Mesothelial cell of epicardium (in vitro differentiated cells): Measurements from ENCODE around the gene RNF150. TPM values are rescaled to one million over a fixed set of nuclear protein-coding genes. Genes with fewer than 3 reads are reported as not detected.
"Not testable (repeated sequence)": the region's sequence is repeated elsewhere in the genome, so short reads cannot be mapped to it uniquely, and the experiment has no call there.

Source experiments
- DNase-seq, 2 experiments: peaks; one replicate each; pipeline ENCODE4 v3.0.0; 2021; ENCODE audit warnings: low spot score in 2 of 2; ENCODE audit not compliant: unreplicated experiment in 2 of 2
- H3K27ac Mint-ChIP-seq: 2 replicates; pipeline ENCODE4 v1.8.0; 2021; ENCODE audit warnings: mixed read lengths
- H3K27me3 Mint-ChIP-seq: 2 replicates; pipeline ENCODE4 v1.8.0; 2021; ENCODE audit warnings: low read depth, mixed read lengths
- H3K36me3 Mint-ChIP-seq: 2 replicates; pipeline ENCODE4 v1.8.0; 2021; ENCODE audit warnings: mixed read lengths
- H3K4me1 Mint-ChIP-seq: 2 replicates; pipeline ENCODE4 v1.8.0; 2021; ENCODE audit warnings: mixed read lengths
- H3K4me3 Mint-ChIP-seq: 2 replicates; pipeline ENCODE4 v1.8.0; 2021; ENCODE audit warnings: mild to moderate bottlenecking, moderate library complexity, mixed read lengths
- H3K9me3 Mint-ChIP-seq: 2 replicates; pipeline ENCODE4 v1.8.0; 2021; ENCODE audit warnings: mixed read lengths
- total RNA-seq: library from RNA; stranded (reverse); gene quantifications from 3 replicates; pipeline ENCODE4 v1.2.1, GENCODE V29; 2021
- TF ChIP-seq, protein P1 (sequence below): fragments of 200-600 bp; sonication (generic); IDR thresholded peaks from one replicate; pipeline ENCODE4 v1.5.0; 2021; ENCODE audit warnings: antibody characterized with exemption; ENCODE audit not compliant: unreplicated experiment

RNF150 gene
- total RNA-seq, 1 donor from 2014 or later, result 40.1 TPM

DNA sequence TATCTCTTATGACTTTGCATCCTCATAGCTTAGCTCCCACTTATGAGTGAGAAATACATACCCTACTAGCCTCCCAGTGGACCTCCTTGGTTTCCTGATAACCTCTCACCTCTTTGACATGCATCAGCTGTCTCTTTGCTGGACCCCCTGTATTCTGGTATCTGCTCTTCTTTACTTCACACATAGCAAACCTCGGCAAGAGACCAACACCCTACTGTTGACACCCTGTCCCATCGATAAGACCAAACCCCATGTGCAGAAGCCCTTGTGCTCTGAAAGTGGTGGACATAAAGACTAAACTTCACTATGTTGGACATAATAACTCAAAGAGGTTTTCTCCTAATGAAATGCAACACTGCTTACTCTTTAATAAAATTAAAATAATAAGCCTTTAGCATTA is 75.7 kb downstream of the RNF150 start:
- DNase-seq, result no peak
- TF ChIP-seq, protein P1, sequence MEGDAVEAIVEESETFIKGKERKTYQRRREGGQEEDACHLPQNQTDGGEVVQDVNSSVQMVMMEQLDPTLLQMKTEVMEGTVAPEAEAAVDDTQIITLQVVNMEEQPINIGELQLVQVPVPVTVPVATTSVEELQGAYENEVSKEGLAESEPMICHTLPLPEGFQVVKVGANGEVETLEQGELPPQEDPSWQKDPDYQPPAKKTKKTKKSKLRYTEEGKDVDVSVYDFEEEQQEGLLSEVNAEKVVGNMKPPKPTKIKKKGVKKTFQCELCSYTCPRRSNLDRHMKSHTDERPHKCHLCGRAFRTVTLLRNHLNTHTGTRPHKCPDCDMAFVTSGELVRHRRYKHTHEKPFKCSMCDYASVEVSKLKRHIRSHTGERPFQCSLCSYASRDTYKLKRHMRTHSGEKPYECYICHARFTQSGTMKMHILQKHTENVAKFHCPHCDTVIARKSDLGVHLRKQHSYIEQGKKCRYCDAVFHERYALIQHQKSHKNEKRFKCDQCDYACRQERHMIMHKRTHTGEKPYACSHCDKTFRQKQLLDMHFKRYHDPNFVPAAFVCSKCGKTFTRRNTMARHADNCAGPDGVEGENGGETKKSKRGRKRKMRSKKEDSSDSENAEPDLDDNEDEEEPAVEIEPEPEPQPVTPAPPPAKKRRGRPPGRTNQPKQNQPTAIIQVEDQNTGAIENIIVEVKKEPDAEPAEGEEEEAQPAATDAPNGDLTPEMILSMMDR, result no peak
- Mint-ChIP-seq H3K4me3 (no peak overlapping the region), H3K9me3 (peaks cover 4% of the 10 kb centered on the region), H3K27me3 (no peaks in the 10 kb centered on the region), H3K27ac (no peak overlapping the region), H3K36me3 (peaks cover 4% of the 10 kb centered on the region), H3K4me1 (peaks cover 2% of the 10 kb centered on the region)

DNA sequence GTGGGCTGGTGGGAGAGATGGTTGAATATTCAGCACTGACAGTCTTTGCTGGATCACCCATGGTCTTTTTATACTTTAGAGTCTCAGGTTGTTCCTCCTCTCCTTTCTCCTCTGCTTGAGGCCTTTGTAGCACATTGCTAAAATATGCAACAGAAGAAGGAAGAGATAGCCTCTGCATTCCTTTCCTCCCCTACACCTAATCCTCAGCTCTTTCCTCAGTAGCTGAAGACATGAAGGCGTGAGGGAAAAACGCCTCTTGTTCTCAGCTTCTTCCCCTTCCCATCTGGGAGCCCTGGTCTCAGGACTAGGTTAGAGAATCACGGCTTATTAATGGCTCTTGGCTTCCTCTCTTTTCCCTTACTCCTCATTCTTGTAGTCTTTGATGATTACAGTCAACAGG is 76.8 kb downstream of the RNF150 start:
- Mint-ChIP-seq H3K4me3 (no peak overlapping the region), H3K27me3 (no peaks in the 10 kb centered on the region), H3K27ac (no peak overlapping the region), H3K9me3 (peaks cover 11% of the 10 kb centered on the region), H3K36me3 (peaks cover 11% of the 10 kb centered on the region), H3K4me1 (peaks cover 2% of the 10 kb centered on the region)
- TF ChIP-seq, protein P1, result no peak
- DNase-seq, result no peak

DNA sequence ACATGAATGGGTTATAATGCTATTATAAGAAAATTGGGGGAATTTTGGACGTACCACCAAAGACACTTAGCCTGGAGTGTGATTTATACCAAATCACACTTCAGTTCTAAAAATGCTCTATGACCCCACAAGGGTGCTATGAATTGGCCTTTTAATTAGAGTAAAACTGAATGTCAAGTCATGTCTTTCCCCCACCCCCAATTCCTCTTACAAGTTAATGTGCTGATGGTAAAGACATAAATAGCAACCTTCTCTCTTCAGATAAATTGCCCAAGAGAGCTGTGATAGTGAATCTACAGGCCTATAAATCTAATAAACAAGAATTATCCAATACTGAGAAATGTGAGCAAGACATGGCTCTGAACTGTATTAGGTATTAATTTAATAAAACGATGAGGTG is 78.8 kb downstream of the RNF150 start:
- Mint-ChIP-seq H3K27ac (no peak overlapping the region), H3K9me3 (peaks cover 25% of the 10 kb centered on the region), H3K4me3 (no peak overlapping the region), H3K36me3 (peaks cover 24% of the 10 kb centered on the region), H3K4me1 (peaks cover 2% of the 10 kb centered on the region), H3K27me3 (no peaks in the 10 kb centered on the region)
- TF ChIP-seq, protein P1, result no peak
- DNase-seq, result no peak

DNA sequence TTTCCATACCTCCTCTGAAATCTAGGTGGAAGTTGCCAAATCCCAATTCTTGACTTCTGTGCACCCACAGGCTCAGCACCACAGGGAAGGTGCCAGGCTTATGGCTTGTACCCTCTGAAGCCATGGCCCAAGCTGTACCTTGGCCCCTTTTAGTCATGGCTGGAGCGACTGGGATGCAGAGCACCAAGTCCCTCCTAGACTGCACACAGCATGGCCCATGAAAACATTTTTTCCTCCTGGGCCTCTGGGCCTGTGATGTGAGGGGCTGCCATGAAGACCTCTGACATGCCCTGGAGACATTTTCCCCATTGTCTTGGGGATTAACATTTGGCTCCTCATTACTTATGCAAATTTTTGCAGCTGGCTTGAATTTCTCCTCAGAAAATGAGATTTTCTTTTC is 82.3 kb downstream of the RNF150 start:
- H3K27ac Mint-ChIP-seq, H3K27me3 Mint-ChIP-seq, H3K4me3 Mint-ChIP-seq, DNase-seq: not testable (repeated sequence)
- Mint-ChIP-seq H3K36me3 (peaks cover 26% of the 10 kb centered on the region), H3K4me1 (peaks cover 15% of the 10 kb centered on the region), H3K9me3 (peaks cover 29% of the 10 kb centered on the region)

DNA sequence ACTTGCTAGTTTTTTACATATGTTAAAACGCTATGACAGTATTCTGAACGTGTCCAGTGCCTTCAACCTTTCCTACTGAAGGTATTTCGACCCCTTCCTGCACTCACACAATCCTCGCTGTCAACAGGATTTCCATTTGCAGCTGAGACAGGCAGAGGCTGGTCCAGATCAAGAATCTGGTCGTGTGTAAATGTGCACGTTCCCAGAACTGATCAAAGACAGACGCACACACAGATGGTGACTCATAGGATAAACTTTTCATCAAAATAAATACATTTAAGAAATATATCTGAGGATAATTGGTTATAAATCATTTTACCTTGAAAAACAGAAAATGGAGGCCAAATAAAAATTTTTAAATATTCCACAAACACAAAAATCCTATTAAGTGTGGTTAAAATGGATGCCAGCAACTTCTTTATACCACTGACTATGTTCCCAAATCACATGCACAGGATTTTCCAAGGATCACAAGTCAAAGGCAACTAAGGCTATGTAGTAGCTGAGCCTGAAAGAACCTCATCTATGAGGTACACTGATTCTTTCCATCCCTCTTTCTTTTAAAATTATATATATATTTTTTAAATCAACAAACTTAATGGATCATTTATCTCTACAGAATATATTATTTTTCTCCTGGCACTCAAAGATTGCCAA is 85.9 kb downstream of the RNF150 start:
- H3K4me3 Mint-ChIP-seq, result no peak overlapping the region
- H3K4me1 Mint-ChIP-seq, result peaks cover 13% of the 10 kb centered on the region
- peak overlapping the region; percentile 84 for H3K27ac Mint-ChIP-seq
- H3K27me3 Mint-ChIP-seq, result no peaks in the 10 kb centered on the region
- H3K36me3 Mint-ChIP-seq, result peaks cover 22% of the 10 kb centered on the region
- TF ChIP-seq, protein P1, result no peak
- H3K9me3 Mint-ChIP-seq, result peaks cover 25% of the 10 kb centered on the region
- no peak for DNase-seq

DNA sequence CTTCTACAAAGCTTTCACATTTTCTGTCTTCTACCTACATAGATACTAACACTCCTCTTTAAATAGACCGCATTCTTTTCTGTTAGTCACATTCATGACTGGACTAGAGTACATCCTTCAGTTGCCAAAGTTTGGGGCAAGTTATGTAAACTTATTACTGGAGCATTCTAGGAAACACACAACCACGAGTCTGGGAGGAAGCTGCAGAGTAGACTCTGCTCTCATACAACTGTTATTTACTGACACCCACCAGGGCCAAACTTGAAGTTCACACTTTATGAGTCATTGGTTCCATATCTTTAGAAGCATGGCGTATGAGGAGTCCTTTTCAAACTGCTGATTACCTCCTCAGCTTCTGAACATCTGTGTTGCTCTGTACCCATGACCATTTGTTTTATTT is 87.0 kb downstream of the RNF150 start:
- DNase-seq, result no peak
- H3K36me3 Mint-ChIP-seq, result peaks cover 13% of the 10 kb centered on the region

More for the DNA sequence above, 87.0 kb downstream of the RNF150 start:
- no peak overlapping the region for H3K27ac Mint-ChIP-seq
- H3K4me3 Mint-ChIP-seq, result no peak overlapping the region
- no peaks in the 10 kb centered on the region for H3K27me3 Mint-ChIP-seq
- TF ChIP-seq, protein P1, result no peak
- H3K9me3 Mint-ChIP-seq, result peaks cover 16% of the 10 kb centered on the region
- peaks cover 14% of the 10 kb centered on the region for H3K4me1 Mint-ChIP-seq
